ENCODE measurements around the gene LRPAP1.

GRCh38 chr4:3500634-3501101, 31.6 kb downstream of the LRPAP1 start:
- no peak for TF ChIP-seq CTCF (tag by site-specific recombination; IDR thresholded peaks at IDR 0.05)
- no peak for TF ChIP-seq WT1 (tag by site-specific recombination; IDR thresholded peaks at IDR 0.05)
- TF ChIP-seq ZNF677 (tag by site-specific recombination; IDR thresholded peaks at IDR 0.05) = no peak
- no peak for TF ChIP-seq ZNF768 (tag by site-specific recombination; IDR thresholded peaks at IDR 0.05)
- TF ChIP-seq ZBTB8A (tag by site-specific recombination; IDR thresholded peaks at IDR 0.05) = no peak
- no peak for TF ChIP-seq ZNF138 (tag by site-specific recombination; IDR thresholded peaks at IDR 0.05; ENCODE audit: borderline replicate concordance)
- TF ChIP-seq SP2 (tag by site-specific recombination; IDR thresholded peaks at IDR 0.05) = no peak
- no peak for TF ChIP-seq ZNF449 (tag by site-specific recombination; IDR thresholded peaks at IDR 0.05)
- no peak for TF ChIP-seq ZNF510 (tag by site-specific recombination; IDR thresholded peaks at IDR 0.05; ENCODE audit: insufficient replicate concordance)
- no peak for TF ChIP-seq ZNF324 (tag by site-specific recombination; IDR thresholded peaks at IDR 0.05)
- no peak for TF ChIP-seq ZNF239 (tag by site-specific recombination; IDR thresholded peaks at IDR 0.05)
- no peak for TF ChIP-seq ZNF19 (tag by site-specific recombination; IDR thresholded peaks at IDR 0.05; ENCODE audit: low read depth)
- TF ChIP-seq ZNF274 (IDR thresholded peaks at IDR 0.05; ENCODE audit: low read length) = no peak
- no peak for TF ChIP-seq ZNF274 (tag by site-specific recombination; IDR thresholded peaks at IDR 0.05; ENCODE audit: borderline replicate concordance)

Measured in HEK293 (cell line).